GM23338 (cell line): Measurements from ENCODE around the gene MOK. TPM values are rescaled to one million over a fixed set of nuclear protein-coding genes. Genes with fewer than 3 reads are reported as not detected.

ENCODE experiments used
- ATAC-seq: fragments of 200-7000 bp; cut with Tn5 transposase; 3 replicates; pipeline ENCODE4 v1.9.1; 2020
- DNase-seq: peaks from one replicate; pipeline ENCODE4 v3.0.0-alpha.2; 2015; ENCODE audit warnings: low spot score
- H2AFZ ChIP-seq: fragments of 200-600 bp; sonication (generic); 2 replicates; pipeline ENCODE4 v1.8.0; 2016; ENCODE audit warnings: antibody characterized with exemption, mild to moderate bottlenecking, moderate library complexity
- H3F3A ChIP-seq: fragments of 200-600 bp; sonication (generic); replicated peaks from 2 replicates; pipeline ENCODE4 v1.8.0; 2017; ENCODE audit warnings: antibody characterized with exemption, mixed run types, low read depth
- H3K27ac ChIP-seq: fragments of 200-600 bp; sonication (generic); 2 replicates; pipeline ENCODE4 v1.6.1; 2016; ENCODE audit warnings: low read depth
- H3K27me3 ChIP-seq: fragments of 200-600 bp; sonication (generic); 2 replicates; pipeline ENCODE4 v1.8.0; 2016; ENCODE audit warnings: mild to moderate bottlenecking, mixed run types, moderate library complexity; ENCODE audit not compliant: insufficient read depth
- H3K36me3 ChIP-seq: fragments of 200-600 bp; sonication (generic); 2 replicates; pipeline ENCODE4 v1.8.0; 2016; ENCODE audit warnings: mild to moderate bottlenecking; ENCODE audit not compliant: insufficient read depth
- H3K4me1 ChIP-seq: fragments of 200-600 bp; sonication (generic); 2 replicates; pipeline ENCODE4 v1.8.0; 2016; ENCODE audit warnings: mild to moderate bottlenecking, moderate library complexity; ENCODE audit not compliant: insufficient read depth
- H3K4me2 ChIP-seq: fragments of 200-600 bp; sonication (generic); 2 replicates; pipeline ENCODE4 v1.7.1; 2017; ENCODE audit warnings: mixed run types
- H3K4me3 ChIP-seq: fragments of 200-600 bp; sonication (generic); 2 replicates; pipeline ENCODE4 v1.6.1; 2016; ENCODE audit warnings: mixed run types
- H3K79me2 ChIP-seq: fragments of 200-600 bp; sonication (generic); replicated peaks from 2 replicates; pipeline ENCODE4 v1.8.0; 2017; ENCODE audit warnings: mild to moderate bottlenecking; ENCODE audit not compliant: insufficient read depth
- H3K9me2 ChIP-seq: fragments of 200-600 bp; sonication (generic); 2 replicates; pipeline ENCODE4 v1.8.0; 2017; ENCODE audit not compliant: insufficient read depth
- H4K20me1 ChIP-seq: fragments of 200-600 bp; sonication (generic); replicated peaks from 2 replicates; pipeline ENCODE4 v1.8.0; 2017; ENCODE audit warnings: mild to moderate bottlenecking; ENCODE audit not compliant: insufficient read depth
- H3K27ac Mint-ChIP-seq: 2 replicates; pipeline ENCODE4 v1.8.0; 2020; ENCODE audit warnings: inconsistent platforms, mild to moderate bottlenecking, moderate library complexity, mixed read lengths
- H3K27me3 Mint-ChIP-seq: 3 replicates; pipeline ENCODE4 v1.8.0; 2022; ENCODE audit warnings: low read depth, mild to moderate bottlenecking, moderate library complexity, mixed read lengths, inconsistent platforms; ENCODE audit not compliant: insufficient read depth, poor library complexity
- H3K36me3 Mint-ChIP-seq: 3 replicates; pipeline ENCODE4 v1.8.0; 2021; ENCODE audit warnings: low read depth, mild to moderate bottlenecking, inconsistent platforms, moderate library complexity, mixed read lengths
- H3K4me1 Mint-ChIP-seq: 3 replicates; pipeline ENCODE4 v1.8.0; 2020; ENCODE audit warnings: mild to moderate bottlenecking, inconsistent platforms, mixed read lengths
- H3K4me3 Mint-ChIP-seq: 3 replicates; pipeline ENCODE4 v1.8.0; 2021; ENCODE audit warnings: moderate library complexity, mild to moderate bottlenecking, inconsistent platforms, mixed read lengths
- H3K9me3 Mint-ChIP-seq: 3 replicates; pipeline ENCODE4 v1.8.0; 2020; ENCODE audit warnings: moderate library complexity, mild to moderate bottlenecking, inconsistent platforms, mixed read lengths
- CREB1 ChIP-seq: fragments of 250-450 bp; sonication (Bioruptor Pico); IDR thresholded peaks from 2 replicates; pipeline ENCODE4 v1.5.0; 2020; ENCODE audit warnings: low read depth, mild to moderate bottlenecking, moderate library complexity
- CTCF ChIP-seq, 2 experiments: fragments of 200-600 bp in 1 of 2; sonication (generic) in 1 of 2; conservative IDR thresholded peaks; 2 replicates each; pipeline versions ENCODE4 v1.5.1 to v1.6.1; 2016 to 2017; ENCODE audit warnings: antibody characterized with exemption in 2 of 2, low read depth in 2 of 2, mild to moderate bottlenecking in 2 of 2, moderate library complexity in 1 of 2
- ETS1 ChIP-seq: IDR thresholded peaks from 2 replicates; pipeline ENCODE4 v1.6.1; 2016; ENCODE audit warnings: antibody characterized with exemption
- EZH2 ChIP-seq: fragments of 200-600 bp; sonication (generic); IDR thresholded peaks from one replicate; pipeline ENCODE4 v1.8.0; 2017; ENCODE audit warnings: antibody characterized with exemption, mild to moderate bottlenecking, low read depth; ENCODE audit not compliant: unreplicated experiment
- EZH2phosphoT487 ChIP-seq: fragments of 200-600 bp; sonication (generic); IDR thresholded peaks from one replicate; pipeline ENCODE4 v1.8.1; 2018; ENCODE audit warnings: antibody characterized with exemption; ENCODE audit not compliant: unreplicated experiment
- JUNB ChIP-seq: IDR thresholded peaks from one replicate; pipeline ENCODE4 v1.6.1; 2016; ENCODE audit warnings: antibody characterized with exemption; ENCODE audit not compliant: unreplicated experiment
- NANOG ChIP-seq: IDR thresholded peaks from 2 replicates; pipeline ENCODE4 v1.6.1; 2016; ENCODE audit warnings: antibody characterized with exemption, borderline replicate concordance
- POLR2AphosphoS5 ChIP-seq: IDR thresholded peaks from 2 replicates; pipeline ENCODE4 v1.6.1; 2016; ENCODE audit warnings: antibody characterized with exemption, low read depth
- REST ChIP-seq: IDR thresholded peaks from one replicate; pipeline ENCODE4 v1.6.1; 2018; ENCODE audit warnings: antibody characterized with exemption; ENCODE audit not compliant: unreplicated experiment
- STAT1 ChIP-seq: IDR thresholded peaks from one replicate; pipeline ENCODE4 v1.6.1; 2016; ENCODE audit warnings: antibody characterized with exemption; ENCODE audit not compliant: unreplicated experiment
- ZNF114 ChIP-seq: fragments of 250-450 bp; sonication (Bioruptor Pico); IDR thresholded peaks from 2 replicates; pipeline ENCODE4 v1.5.0; 2020; ENCODE audit warnings: mild to moderate bottlenecking, moderate library complexity
- ZNF331 ChIP-seq: fragments of 250-450 bp; sonication (Bioruptor Pico); IDR thresholded peaks from 2 replicates; pipeline ENCODE4 v1.5.0; 2020; ENCODE audit warnings: low read depth, mild to moderate bottlenecking, moderate library complexity
- polyA plus RNA-seq: library from polyadenylated mRNA; unstranded; fragments of >200 nt; fragmentation: Nextera tagmentation; extraction: Ambion mirVana; gene quantifications from 2 replicates; pipeline ENCODE4 v1.2.1, GENCODE V29; 2016
- total RNA-seq: library from RNA; depleted of rRNA; stranded (reverse); fragments of >200 nt; shearing (Covaris generic); gene quantifications from 2 replicates; pipeline ENCODE4 v1.2.3, GENCODE V29; 2014

The MOK gene
- total and polyA plus RNA-seq, 2 experiments from 2014 or later: 3.1 TPM

- peaks cover 2% of the 10 kb centered on the region for H3K27me3 Mint-ChIP-seq
- Histone ChIP-seq H3K4me2 (no peak overlapping the region), H3K36me3 (no peaks in the 10 kb centered on the region; the same call in 1 of the 2 replicates), H3K4me3 (no peak overlapping the region), H3K9me2 (no peaks in the 10 kb centered on the region), H3K79me2 (no peaks in the 10 kb centered on the region), H2AFZ (no peak overlapping the region), H3F3A (no peaks in the 10 kb centered on the region), H3K27ac (no peak overlapping the region), H3K4me1 (no peaks in the 10 kb centered on the region), H3K27me3 (no peaks in the 10 kb centered on the region), H4K20me1 (no peaks in the 10 kb centered on the region)
- no peak overlapping the region for H3K4me3 Mint-ChIP-seq
- H3K4me1 Mint-ChIP-seq: no peaks in the 10 kb centered on the region; the same call in 2 of the 3 replicates
- H3K9me3 Mint-ChIP-seq: peaks cover 9% of the 10 kb centered on the region; the same call in 2 of the 3 replicates
- H3K36me3 Mint-ChIP-seq: no peaks in the 10 kb centered on the region
- DNase-seq: no peak
- TF ChIP-seq POLR2AphosphoS5 (no peak), NANOG (no peak), CTCF (conservative IDR thresholded peaks at IDR 0.05; ENCODE audit: low read depth in 2 of 2) (no peak), JUNB (no peak), EZH2phosphoT487 (no peak), ETS1 (no peak), EZH2 (no peak), ZNF114 (CRISPR knock-in tag) (no peak)
- H3K27ac Mint-ChIP-seq: no peak overlapping the region
- ATAC-seq: no peak
Measured at GRCh38 chr14:102278631-102278935, 26.4 kb downstream of the MOK start.

GRCh38 chr14:102277874-102278630, 26.9 kb downstream of the MOK start:
- Mint-ChIP-seq H3K27me3 (peaks cover 2% of the 10 kb centered on the region), H3K27ac (no peak overlapping the region), H3K36me3 (no peaks in the 10 kb centered on the region), H3K9me3 (peaks cover 9% of the 10 kb centered on the region; the same call in 2 of the 3 replicates), H3K4me1 (no peaks in the 10 kb centered on the region; the same call in 2 of the 3 replicates), H3K4me3 (no peak overlapping the region)
- Histone ChIP-seq H3K79me2 (no peaks in the 10 kb centered on the region), H3K4me2 (no peak overlapping the region), H2AFZ (no peak overlapping the region), H4K20me1 (no peaks in the 10 kb centered on the region), H3K4me3 (no peak overlapping the region), H3K36me3 (no peaks in the 10 kb centered on the region; the same call in 1 of the 2 replicates), H3K27me3 (no peaks in the 10 kb centered on the region), H3K9me2 (no peaks in the 10 kb centered on the region), H3K27ac (no peak overlapping the region), H3K4me1 (no peaks in the 10 kb centered on the region), H3F3A (no peaks in the 10 kb centered on the region)
- DNase-seq: no peak
- ATAC-seq: no peak; the same call in 2 of the 3 replicates
- TF ChIP-seq CREB1 (CRISPR knock-in tag) (no peak), EZH2 (no peak), ZNF331 (CRISPR knock-in tag) (no peak), NANOG (no peak), POLR2AphosphoS5 (no peak), ETS1 (no peak), STAT1 (no peak), CTCF (conservative IDR thresholded peaks at IDR 0.05; ENCODE audit: low read depth in 2 of 2) (no peak), REST (no peak), JUNB (no peak)
